ENCODE results near the gene SFT2D2.

SFT2D2 gene

DNA sequence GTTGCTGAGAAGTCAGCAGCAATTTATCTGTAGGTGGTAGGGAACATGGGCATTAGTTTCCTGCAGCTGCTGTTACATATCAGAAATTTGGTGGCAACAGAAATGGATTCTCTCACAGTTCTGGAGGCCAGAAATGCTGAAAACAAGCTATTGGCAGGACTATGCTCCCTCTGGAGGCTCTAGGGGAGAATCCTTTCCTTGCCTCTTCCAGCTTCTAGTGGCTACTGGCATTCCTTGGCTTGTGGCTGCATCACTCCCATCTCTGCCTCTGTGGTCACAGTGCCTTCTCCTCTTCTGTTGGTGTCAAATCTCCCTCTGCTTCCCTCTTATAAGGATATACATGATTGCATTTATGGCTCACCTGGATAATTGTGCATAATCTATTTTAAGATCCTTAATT is 2.5 kb upstream of the SFT2D2 start:
- no peak for DNase-seq (ENCODE audit: low spot score)

DNA sequence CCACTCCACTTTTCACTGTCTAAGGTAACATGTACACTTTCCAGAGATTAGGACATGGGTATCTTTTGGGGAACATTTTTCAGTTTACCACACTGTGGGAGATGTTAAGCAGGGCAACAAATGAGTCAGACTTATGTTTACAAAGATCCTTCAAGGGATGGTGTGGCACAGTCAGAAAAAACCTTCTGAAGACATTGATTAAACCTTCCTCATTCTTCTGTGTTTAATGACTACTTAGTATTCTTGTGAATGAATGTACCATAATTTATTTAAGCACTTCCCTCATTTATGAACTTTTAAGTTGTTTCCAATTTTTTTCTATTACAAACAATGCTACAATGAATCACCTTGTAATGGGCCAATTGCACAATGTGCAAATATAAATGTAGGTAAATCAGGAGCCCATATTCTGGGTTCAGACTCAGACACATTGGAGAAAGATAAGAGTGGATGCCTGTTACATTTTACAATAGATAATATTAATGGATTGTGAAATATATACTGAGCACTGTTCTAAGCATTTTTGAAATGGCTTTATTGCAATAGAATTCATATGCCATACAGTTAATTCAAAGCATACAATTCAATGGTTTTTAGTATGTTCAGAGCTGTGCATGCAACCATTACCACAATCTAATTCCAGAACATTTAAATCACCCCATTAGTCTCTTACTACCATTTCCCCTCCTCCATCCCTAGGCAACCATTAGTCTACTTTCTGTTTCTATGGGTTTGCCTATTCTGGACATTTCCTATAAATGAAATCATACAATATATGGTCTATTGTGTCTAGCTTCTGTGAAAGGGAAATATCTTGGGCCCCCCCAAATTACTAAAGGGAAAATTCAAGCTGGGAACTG is 1.9 kb upstream of the SFT2D2 start:
- no peak for DNase-seq (ENCODE audit: low spot score)

DNA sequence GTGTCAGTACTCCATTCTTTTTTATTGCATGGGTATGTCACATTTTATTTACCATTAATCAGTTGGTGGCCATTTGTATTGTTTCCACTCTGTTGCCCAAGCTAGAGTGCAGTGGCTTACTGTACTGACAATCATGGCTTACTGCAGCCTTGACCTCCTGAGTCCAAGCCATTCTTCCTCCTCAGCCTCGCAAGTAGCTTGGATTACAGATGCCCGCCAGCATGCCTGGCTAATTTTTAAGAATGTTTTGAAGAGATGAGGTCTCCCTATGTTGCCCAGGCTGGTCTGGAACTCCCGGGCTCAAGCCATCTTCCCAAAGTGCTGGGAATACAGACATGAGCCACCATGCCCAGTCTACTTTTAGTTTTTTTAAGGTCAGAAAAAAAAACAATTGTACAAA is 813 bp upstream of the SFT2D2 start:
- no peak for DNase-seq (ENCODE audit: low spot score)

DNA sequence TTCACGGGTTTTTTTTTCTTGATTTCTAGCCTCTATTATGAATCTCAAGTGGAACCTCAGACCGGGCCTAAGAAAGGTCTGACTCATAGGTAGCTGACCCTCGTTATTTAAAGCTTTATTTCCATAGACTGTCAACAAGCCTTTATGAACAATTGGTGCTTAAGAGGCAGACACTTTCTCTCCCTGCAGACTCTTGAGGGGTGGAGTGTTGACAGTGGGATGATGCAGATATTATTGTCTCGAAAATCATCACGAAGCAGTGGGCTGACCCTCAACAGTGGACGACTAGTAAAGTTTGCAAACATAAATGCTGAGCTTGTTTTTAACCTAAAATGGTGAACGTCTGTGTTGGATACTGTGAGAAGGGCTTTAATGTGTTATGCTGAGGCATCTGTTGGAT is 1.8 kb downstream of the SFT2D2 start:
- DNase-seq (ENCODE audit: low spot score), result peak; percentile 69

DNA sequence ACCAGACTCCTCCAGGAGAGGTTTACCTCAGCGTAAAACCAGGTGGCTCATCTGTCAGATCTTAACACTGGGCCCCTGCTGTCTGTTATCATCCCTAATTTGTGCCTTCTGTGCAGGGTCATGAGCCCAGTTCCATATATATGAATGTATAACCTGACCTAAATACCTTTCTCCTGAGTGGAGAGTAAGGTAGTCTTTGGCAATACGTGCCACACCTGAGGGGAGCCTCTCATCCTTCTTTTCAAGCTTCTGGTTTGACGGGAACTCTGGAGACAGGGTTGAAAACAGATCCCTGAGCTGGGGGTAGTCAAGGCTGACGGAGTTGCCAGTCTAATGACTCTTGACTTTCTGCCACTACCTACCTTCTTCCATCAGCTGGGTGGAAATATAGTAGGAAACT is 4.1 kb downstream of the SFT2D2 start:
- no peak for DNase-seq (ENCODE audit: low spot score)

DNA sequence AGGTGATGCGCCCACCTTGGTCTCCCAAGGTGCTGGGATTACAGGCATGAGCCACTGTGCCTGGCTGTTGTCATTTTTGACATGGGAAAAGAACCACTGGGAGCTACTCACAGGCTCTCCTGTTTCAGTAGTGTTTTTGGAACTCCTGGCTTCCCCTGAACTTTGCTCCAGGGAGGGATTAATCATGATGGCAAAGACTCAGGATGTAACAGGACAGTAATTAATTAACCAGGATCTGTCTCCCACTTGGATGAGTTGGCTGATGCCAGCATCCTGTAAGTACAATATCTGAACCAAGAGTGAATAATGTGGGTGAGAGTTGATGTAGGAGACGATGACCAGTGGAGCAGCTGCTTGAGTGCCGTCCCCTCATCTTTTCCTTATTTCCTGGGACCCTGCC is 4.9 kb downstream of the SFT2D2 start:
- no peak for DNase-seq (ENCODE audit: low spot score)

DNA sequence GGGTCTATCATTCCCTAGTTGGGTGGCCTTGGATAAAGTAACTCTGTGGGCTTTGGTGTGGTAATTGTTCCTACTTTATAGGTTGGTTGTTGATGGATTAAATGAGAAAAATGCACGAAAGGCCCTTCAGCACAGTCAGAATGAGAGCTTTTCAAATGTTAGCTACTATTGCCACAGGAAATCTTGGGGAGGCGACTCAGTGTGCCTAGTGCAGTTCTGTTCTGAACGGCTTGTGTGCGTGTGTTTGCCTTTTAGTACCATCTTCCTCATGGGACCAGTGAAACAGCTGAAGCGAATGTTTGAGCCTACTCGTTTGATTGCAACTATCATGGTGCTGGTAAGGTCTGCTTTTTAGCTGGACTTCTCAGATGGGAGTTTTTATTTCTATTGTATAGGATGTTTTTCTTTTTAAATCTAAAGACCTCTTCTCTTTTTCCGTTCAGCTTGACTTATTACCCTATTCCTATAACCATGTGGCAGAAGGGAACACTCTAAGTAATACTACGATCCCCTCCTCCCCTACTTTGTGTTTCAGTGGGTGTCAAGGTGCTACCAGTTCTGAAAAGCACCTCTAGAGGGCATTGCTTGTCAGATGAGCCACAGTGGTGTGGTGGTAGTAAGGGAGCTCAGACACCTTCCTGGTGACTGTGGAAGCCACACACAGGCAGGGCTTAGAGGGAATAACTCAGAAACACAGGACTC is 9.2 kb downstream of the SFT2D2 start:
- peak; percentile 58 for DNase-seq (ENCODE audit: low spot score)

DNA sequence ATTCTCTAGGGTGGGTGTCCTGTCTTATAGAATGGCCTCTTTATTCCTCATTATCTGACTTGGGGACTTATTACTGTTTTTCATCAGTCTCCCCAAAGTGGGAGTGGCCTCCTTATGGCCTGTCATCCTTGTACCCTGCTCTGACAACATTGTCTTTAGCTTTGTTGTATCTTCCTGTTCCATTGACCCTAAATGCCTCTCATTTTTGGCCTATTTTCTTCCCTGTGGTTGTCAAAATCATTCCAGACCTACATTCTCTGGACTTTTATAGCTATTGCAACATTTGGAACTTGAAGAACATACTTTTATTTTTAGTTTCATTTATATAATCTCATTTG is 9.7 kb downstream of the SFT2D2 start:
- DNase-seq (ENCODE audit: low spot score), result no peak

DNA sequence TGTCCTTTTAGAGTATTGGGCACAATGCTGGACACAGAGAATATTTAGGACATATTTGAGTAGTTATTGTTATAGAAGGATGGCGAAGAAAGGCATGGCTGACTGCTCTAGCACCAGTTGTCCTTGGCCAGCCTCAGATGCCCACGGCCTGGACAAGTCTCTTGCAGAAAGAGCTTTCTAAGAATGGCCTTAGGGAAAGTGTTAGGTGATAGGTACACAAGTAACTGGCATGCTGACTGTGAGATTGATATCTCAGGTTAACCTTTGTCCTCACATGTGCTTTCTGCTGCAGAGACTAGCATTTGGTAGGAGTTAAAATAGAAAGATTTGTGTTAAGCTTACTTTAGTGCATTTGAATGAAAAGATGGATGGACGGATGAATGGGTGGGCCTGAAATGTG is 10.1 kb downstream of the SFT2D2 start:
- no peak for DNase-seq (ENCODE audit: low spot score)

DNA sequence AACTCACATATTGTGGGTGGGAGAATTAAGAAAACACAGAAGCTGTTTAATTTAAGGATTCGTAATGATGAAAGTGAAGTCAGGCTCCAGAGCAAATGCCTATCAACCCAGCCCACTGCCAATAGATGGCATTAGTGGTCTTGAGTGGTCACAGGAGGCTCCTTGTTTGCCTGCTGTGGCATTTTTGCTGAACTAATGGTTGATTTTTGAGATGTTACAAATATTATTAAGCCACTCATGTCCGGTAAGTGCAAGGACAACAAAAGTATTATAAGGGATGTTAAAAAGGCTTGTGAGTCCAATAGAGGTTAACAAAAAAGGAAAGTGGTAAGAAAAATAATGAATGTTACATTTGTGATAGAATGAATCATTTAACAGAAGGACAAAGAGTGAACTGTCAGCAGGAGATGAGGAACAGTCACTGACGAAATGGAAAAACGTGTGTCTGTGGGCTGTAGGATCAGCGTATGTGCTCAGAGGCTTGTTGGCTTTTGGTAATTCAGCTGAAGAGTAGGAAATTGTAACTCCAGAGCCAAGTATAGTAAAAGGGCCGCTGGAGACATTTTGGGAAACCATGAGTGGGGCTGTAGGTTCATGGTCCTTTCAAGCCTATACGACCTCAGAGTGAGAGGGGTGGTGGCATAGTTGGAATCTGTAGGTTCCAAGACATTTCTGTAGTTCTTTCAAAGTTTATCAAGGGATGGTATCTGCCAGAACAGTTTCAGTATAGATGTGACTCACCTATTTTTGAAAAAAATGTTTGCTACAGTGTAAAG is 11.2 kb downstream of the SFT2D2 start:
- no peak for DNase-seq (ENCODE audit: low spot score)

DNA sequence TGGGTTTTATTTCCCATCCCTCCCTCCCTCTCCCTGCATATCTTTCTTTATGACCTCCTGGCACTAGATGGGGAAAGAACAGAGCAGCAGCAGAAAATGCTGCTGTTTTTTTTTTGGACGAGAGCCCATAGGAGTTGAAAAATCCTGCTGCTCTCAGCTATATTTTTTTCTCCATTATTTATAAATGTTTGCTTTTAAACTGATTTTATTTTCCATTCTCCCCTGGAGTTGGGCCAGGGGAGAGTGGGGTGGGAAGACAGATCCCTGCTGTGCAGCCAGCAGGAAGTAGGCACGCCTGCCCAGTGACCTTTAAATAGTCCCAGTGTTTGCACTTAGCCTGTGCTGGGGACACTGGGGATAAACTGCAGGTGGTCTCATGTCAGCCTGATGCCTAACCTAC is 17.4 kb downstream of the SFT2D2 start:
- DNase-seq (ENCODE audit: low spot score), result no peak

DNA sequence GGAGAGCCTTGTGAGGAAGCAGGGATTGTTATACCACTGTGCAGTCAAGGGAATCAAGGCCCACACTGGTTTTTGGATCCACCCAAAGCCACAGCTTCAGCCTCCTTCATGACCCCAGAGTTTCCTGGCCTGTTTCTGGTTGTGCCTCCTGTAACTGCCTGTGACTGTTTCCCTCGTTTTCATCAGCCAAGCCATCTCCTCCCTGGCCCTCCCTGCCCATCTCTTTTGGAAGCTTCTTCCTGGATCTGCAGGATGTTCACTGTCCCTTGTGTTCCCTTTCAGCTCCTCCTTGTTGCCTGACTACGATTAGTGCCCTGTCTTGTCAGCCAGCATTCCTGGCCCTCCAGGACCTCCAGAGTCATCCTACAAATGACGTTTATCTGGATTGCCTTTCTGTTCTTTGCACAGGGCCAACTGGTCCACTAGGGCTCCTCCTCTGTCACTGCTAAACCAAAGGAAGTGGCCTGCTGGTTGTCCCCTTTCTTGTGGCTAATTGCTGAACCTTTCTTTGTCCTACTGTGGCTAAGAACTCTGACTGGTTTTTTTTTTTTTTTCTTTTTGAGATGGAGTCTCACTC is 17.9 kb downstream of the SFT2D2 start:
- DNase-seq (ENCODE audit: low spot score), result no peak

DNA sequence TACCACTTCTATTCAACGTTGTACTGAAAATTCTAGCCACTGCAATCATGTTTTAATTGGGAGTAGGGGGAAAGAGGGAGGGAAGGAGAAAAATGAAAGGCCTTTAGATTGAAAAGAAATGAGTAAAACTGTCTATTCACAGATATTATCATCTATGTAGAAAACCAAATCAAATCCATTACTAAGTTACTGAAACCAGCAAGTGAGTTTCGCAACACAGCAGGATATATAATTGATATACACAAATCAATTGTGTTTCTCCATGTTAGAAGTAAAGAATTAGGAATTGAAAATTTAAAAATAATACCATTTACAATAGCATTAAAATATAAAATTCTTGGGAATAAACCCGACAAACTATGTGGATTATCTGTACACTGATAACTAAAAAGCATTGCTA is 19.2 kb downstream of the SFT2D2 start:
- DNase-seq (ENCODE audit: low spot score), result no peak

DNA sequence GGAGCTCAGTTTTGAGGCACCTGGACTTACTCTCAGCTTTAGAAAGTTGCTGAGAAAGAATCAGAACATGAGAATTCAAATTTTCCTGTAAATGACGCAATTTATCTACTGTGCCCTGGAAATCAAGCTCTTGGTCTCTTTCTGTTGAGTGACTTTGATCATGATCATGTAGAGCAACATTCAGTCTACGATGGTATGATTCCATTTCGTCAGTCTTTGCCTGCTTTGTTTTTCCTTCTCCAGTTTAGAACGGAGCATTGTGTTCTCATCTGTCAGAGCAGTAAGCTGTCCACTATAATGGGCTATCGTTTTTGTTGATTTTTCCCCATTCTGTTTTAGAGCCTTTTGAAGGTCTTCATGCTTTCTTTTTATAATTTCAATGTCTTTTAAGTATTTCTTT is 20.7 kb downstream of the SFT2D2 start:
- DNase-seq (ENCODE audit: low spot score), result no peak

DNA sequence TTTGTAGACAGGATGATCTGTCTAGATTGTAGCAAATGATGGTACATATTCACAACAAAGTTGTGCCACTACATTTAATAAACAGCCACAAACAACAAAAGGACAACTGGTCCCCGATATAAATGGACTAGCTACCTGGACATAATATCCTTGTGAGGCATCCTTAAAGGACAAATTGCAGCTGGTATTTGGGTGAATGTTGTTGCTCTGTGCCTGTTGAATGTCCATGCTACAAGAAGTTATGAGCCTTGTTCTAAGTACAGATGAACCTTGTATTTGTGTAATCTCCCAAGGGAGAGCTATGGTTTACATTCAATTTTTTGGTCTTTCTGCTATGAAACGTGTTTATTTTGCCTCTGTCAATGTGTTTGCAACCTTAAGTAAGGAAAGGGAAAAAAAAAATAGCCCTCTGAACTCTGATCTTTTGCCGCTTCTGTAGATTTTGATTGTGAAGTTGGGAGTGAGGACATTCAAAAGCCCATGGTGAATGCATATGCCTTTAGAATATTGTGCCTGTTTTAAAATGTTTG is 26.5 kb downstream of the SFT2D2 start:
- no peak for DNase-seq (ENCODE audit: low spot score)

DNA sequence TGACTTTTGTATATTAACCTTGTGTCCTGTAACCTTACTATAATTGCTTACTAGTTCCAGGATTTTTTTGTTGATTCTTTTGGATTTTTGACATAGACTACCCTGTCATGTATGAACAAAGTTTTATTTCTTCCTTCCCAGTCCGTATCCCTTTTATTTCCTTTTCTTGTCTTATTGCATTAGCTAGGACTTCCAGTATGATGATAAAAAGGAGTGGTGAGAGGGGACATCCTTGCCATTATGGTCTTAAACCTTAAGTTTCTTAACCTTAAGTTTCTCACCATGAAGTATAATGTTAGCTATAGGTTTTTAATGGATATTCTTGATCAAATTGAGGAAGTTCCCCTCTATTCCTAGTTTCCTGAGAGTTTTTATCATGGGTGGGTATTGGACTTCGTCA is 30.4 kb downstream of the SFT2D2 start:
- DNase-seq (ENCODE audit: low spot score), result no peak

DNA sequence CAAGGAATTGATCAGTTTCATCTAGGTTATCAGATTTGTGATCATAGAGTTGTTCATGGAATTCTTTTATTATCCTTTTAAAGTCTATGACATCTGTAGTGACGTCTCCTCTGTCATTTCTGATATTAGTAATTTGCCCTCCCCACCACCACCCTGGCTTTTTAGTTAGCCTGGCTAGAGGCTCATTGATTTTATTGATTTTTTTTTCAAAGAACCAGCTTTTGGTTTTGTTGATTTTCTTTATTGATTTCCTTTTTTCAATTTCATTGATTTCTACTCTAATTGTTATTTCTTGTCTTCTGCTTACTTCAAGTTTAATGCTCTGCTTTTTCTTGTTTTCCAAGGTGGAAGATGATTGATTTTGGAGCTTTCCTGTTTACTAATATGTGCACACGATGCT is 31.6 kb downstream of the SFT2D2 start:
- DNase-seq (ENCODE audit: low spot score), result no peak

DNA sequence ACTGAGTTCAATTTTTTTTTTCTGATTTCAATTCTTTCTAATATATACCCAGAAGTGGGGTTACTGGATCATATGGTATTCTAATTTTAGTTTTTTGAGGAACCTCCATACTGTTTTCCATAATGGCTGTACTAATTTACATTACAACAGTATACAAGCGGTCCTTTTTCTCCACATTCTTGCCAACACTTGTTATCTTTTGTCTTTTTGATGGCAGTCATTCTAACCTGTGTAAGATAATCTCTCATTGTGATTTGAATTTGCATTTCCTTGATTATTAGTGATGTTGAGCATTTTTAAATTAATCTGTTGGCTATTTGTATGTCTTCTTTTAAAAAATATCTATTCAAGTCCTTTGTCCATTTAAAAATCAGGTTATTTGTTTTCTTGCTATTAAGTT is 33.8 kb downstream of the SFT2D2 start:
- no peak for DNase-seq (ENCODE audit: low spot score)

DNA sequence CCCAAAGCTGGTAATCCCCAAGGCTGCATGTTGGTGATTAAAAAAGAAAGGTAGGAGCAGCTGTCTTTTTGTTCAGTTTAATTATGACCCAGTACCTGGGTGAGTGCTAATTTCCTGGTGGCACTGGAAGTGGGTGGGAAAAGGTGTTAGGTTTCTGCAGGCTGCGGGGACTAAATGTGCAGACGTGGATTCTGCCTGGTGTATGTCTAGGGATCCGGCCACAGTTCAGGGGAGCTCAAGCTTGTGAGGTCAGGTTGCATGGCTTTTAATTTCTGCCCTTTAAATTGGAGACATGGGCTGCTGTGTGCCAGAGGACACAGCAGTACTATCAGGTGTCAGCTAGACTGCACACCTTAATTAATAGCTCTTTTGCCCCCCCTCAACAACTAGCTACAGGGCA is 34.6 kb downstream of the SFT2D2 start:
- DNase-seq (ENCODE audit: low spot score), result no peak

DNA sequence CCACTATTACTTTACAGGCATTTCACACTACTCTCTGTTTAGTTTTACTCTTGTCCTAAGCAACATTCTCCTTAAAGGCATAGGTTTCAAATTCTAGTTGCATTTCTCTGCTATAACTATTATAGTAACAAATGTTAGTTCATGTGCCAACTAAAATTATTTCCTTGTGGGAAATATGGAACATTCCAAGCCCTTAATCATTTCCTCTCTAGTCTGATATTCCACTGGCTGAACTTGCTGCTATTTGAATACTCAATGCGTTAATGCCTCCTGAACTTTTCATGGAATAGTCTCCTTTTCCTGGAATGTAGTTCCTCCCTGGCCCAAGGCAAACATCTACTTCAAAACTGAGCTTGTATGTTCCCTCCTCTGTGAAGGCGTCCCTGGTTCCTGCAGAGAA is 35.6 kb downstream of the SFT2D2 start:
- DNase-seq (ENCODE audit: low spot score), result no peak

DNA sequence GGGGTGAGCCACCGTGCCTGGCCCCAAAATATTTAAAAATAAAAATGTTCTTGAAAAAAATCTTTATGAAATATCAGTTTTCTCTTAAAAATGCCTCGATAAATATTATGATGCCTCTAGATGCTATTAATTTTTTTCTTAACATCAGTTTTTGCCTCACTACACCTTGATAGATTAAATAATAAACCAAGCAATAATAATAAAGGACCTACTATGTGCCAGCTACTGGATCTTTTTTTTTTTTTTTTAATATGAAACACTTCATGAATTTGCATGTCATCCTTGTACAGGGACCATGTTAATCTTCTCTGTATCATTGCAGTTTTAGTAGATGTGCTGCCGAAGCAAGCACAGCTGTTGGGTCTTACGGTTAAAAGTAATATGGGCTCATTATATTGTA is 37.3 kb downstream of the SFT2D2 start:
- DNase-seq (ENCODE audit: low spot score), result no peak

DNA sequence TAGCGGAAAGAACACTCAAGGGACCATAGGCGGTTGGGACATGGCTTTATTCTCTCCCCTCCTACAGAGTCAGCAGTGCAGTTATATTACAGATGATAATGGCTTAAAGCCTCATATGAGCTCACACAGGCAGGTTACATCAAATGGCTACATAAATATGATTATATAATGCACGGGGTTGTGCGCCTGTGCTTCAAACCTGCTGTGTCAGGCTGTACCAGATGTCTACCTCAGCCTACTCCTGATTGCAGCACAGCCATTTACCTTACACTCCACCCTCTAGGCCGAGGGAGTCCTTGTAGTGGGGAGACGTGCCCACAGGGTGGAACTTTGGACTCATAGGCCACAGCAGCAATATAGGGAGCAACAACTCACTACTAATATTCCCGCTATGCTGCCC is 38.5 kb downstream of the SFT2D2 start:
- DNase-seq (ENCODE audit: low spot score), result no peak

DNA sequence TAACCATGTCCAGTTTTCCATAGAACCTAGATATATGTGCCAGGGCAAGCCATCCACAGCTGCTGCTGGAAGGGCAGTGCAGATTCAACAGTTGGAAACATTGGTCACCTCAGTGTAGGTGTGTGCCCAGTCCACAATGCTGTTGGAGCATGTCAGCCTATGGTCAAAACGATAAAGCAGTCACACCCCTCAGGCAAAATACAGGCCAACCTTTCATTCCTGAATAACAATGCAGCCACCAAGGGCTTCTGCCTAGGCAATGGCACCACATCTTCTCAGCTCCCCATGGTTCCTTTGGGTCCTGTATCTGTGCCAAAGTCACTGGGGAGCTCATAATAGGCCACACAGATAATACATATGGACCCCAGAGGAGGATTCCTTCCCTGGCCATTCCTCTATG is 39.8 kb downstream of the SFT2D2 start:
- DNase-seq (ENCODE audit: low spot score), result no peak
